Keratinocyte (primary cell): ENCODE data around the gene TAGLN2. TPM values are rescaled to one million over a fixed set of nuclear protein-coding genes. Genes with fewer than 3 reads are reported as not detected.

ENCODE experiments used
- DNase-seq: peaks from one replicate; pipeline ENCODE4 v3.0.0-alpha.2; 2011; ENCODE audit warnings: low read depth, missing footprints, low spot score
- FAIRE-seq: peaks from 2 replicates; lab custom pipeline; 2011; peaks lifted over from hg19 to GRCh38; lab: Jason Lieb, UNC
- H2AFZ ChIP-seq: 2 replicates; pipeline ENCODE4 v1.6.0; 2012; ENCODE audit warnings: low read length, control low read depth, inconsistent platforms; ENCODE audit not compliant: control insufficient read depth
- H3K27ac ChIP-seq: 2 replicates; pipeline ENCODE4 v1.5.1; 2011; ENCODE audit warnings: low read length; ENCODE audit not compliant: control insufficient read depth, insufficient read depth
- H3K27me3 ChIP-seq: 3 replicates; pipeline ENCODE4 v1.6.0; 2011; ENCODE audit warnings: low read length; ENCODE audit not compliant: control insufficient read depth, insufficient read depth; ENCODE audit errors: extremely low read depth
- H3K36me3 ChIP-seq, 2 experiments: 2 replicates in 1 of 2; 3 replicates in 1 of 2; pipeline ENCODE4 v1.5.1; 2011; ENCODE audit warnings: low read length in 2 of 2, mild to moderate bottlenecking in 1 of 2; ENCODE audit not compliant: control insufficient read depth in 2 of 2, insufficient read depth in 2 of 2; ENCODE audit errors: extremely low read depth in 1 of 2
- H3K4me1 ChIP-seq: 3 replicates; pipeline ENCODE4 v1.5.1; 2011; ENCODE audit warnings: low read length; ENCODE audit not compliant: control insufficient read depth, insufficient read depth; ENCODE audit errors: extremely low read depth
- H3K4me2 ChIP-seq: 3 replicates; pipeline ENCODE4 v1.6.0; 2011; ENCODE audit warnings: low read depth, low read length; ENCODE audit not compliant: control insufficient read depth, insufficient read depth; ENCODE audit errors: extremely low read depth
- H3K4me3 ChIP-seq, 3 experiments: fragments of 200-600 bp in 1 of 3; sonication (generic) in 1 of 3; 2 replicates in 2 of 3; 3 replicates in 1 of 3; pipeline ENCODE4 v1.5.1; 2011 to 2016; ENCODE audit warnings: low read length in 3 of 3, mild to moderate bottlenecking in 3 of 3, control low read depth in 2 of 3, inconsistent platforms in 1 of 3, low read depth in 1 of 3, mixed read lengths in 1 of 3, mixed run types in 1 of 3, moderate library complexity in 1 of 3; ENCODE audit not compliant: control insufficient read depth in 2 of 3, insufficient read depth in 2 of 3; ENCODE audit errors: extremely low read depth in 1 of 3
- H3K79me2 ChIP-seq: 2 replicates; pipeline ENCODE4 v1.6.0; 2012; ENCODE audit warnings: low read length; ENCODE audit not compliant: control insufficient read depth, insufficient read depth
- H3K9ac ChIP-seq: 3 replicates; pipeline ENCODE4 v1.6.0; 2011; ENCODE audit warnings: low read length; ENCODE audit not compliant: control insufficient read depth, insufficient read depth; ENCODE audit errors: extremely low read depth
- H3K9me1 ChIP-seq: 3 replicates; pipeline ENCODE4 v1.6.0; 2011; ENCODE audit warnings: low read length; ENCODE audit not compliant: control insufficient read depth, insufficient read depth; ENCODE audit errors: extremely low read depth
- H3K9me3 ChIP-seq: 2 replicates; pipeline ENCODE4 v1.5.1; 2012; ENCODE audit warnings: low read depth, low read length; ENCODE audit not compliant: control insufficient read depth
- H4K20me1 ChIP-seq: 3 replicates; pipeline ENCODE4 v1.6.0; 2011; ENCODE audit warnings: low read length; ENCODE audit not compliant: control insufficient read depth, insufficient read depth; ENCODE audit errors: extremely low read depth
- EZH2 ChIP-seq: IDR thresholded peaks from one replicate; pipeline ENCODE4 v1.6.1; 2012; ENCODE audit warnings: inconsistent platforms, mild to moderate bottlenecking, low read length, moderate library complexity
- dilution Hi-C: fragments of 300-500 bp; cut with MboI; formaldehyde crosslinking; loops from one replicate; pipeline ENCODE4 v1.7.0; 2020; ENCODE audit warnings: low sequenced_read_pairs; ENCODE audit not compliant: extremely low pct_ligation_motif_present
- polyA plus RNA-seq, 5 experiments: library from polyadenylated mRNA; depleted of rRNA in 3 of 5; stranded (reverse) in 3 of 5; stranded (forward) in 1 of 5; unstranded in 1 of 5; fragments of >200 nt; gene quantifications; 1 replicate in 1 of 5; 2 replicates in 3 of 5; 3 replicates in 1 of 5; pipeline versions ENCODE4 v1.2.1 to v1.2.3, GENCODE V29; 2011 to 2012; ENCODE audit warnings: missing spikeins in 2 of 5, low read depth in 1 of 5, low replicate concordance in 1 of 5
- TF ChIP-seq, protein P1 (sequence below), 3 experiments: IDR thresholded peaks in 1 of 3; conservative IDR thresholded peaks in 1 of 3; optimal IDR thresholded peaks in 1 of 3; 2 replicates in 2 of 3; 3 replicates in 1 of 3; pipeline versions ENCODE3 to v1.5.1; 2011; ENCODE audit warnings: low read length in 3 of 3, mild to moderate bottlenecking in 3 of 3, moderate library complexity in 2 of 3, control low read depth in 1 of 3, inconsistent platforms in 1 of 3; ENCODE audit not compliant: insufficient read depth in 2 of 3; ENCODE audit errors: extremely low read depth in 1 of 3

TAGLN2 gene
- polyA plus RNA-seq, 1 donor (not counting 4 experiments of a cell fraction or from before 2014, with no cell fraction given): 709 TPM

DNA sequence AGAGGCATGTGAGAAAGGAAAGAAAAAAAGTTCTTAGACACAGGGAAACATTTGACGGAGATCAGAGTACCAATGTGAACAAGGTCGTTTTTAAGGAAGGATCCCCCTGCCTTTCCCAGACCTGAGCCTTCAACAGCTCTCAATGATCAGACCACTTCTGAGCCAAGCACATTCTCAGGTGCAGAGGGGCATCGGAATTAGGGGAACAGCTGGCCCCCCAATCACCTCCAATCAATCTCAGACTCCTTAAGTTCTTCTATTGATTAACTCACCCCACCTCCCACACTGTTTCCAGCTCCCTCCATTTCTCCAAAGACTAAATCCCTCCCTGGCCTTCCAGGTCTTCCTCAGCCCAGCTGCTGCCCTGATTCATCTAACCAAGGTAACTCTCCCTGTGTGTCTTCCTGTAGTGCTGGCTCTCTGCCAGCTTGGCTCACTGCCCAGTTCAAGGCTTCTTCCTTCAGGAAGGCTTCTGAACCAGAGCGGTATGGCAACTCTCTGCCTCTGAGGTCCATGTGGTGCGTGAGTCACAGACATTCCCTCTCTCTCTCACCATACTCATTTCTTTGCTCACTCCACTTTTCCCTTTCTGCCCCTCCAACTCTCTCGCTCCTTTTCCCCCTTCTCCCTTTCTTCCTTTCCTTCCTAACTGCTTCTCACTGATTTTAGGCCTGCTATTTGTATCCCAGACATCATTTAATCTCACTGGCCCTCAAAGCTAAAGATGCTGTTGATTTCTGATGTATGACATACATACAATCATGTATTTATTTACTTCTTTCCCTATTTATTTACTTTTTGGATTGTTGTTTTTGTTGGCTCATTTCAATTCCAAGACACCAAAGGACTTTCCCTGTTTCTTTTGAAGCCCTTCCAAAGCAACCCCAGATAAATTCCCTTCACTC lies 43.4 kb downstream of the TAGLN2 start:
- H3K4me2 ChIP-seq: peak overlapping the region; percentile 68
- H3K27me3 ChIP-seq: no peaks in the 10 kb centered on the region
- no peak overlapping the region for H3K9ac ChIP-seq
- dilution Hi-C loops: no loop called here
- peak overlapping the region; percentile 41 for H2AFZ ChIP-seq
- H3K79me2 ChIP-seq: no peaks in the 10 kb centered on the region
- H3K9me1 ChIP-seq: no peaks in the 10 kb centered on the region
- no peaks in the 10 kb centered on the region for H3K9me3 ChIP-seq
- H3K4me1 ChIP-seq: peaks cover 39% of the 10 kb centered on the region
- DNase-seq: peak; percentile 100
- peak overlapping the region in 1 of 3 experiments; percentile 17 for H3K4me3 ChIP-seq
- H3K27ac ChIP-seq: peak overlapping the region; percentile 67
- peak; percentile 100 for FAIRE-seq
- TF ChIP-seq EZH2: no peak
- TF ChIP-seq, protein P1, sequence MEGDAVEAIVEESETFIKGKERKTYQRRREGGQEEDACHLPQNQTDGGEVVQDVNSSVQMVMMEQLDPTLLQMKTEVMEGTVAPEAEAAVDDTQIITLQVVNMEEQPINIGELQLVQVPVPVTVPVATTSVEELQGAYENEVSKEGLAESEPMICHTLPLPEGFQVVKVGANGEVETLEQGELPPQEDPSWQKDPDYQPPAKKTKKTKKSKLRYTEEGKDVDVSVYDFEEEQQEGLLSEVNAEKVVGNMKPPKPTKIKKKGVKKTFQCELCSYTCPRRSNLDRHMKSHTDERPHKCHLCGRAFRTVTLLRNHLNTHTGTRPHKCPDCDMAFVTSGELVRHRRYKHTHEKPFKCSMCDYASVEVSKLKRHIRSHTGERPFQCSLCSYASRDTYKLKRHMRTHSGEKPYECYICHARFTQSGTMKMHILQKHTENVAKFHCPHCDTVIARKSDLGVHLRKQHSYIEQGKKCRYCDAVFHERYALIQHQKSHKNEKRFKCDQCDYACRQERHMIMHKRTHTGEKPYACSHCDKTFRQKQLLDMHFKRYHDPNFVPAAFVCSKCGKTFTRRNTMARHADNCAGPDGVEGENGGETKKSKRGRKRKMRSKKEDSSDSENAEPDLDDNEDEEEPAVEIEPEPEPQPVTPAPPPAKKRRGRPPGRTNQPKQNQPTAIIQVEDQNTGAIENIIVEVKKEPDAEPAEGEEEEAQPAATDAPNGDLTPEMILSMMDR (optimal IDR thresholded peaks at IDR 0.05 in 1 of 3, IDR thresholded peaks at IDR 0.05 in 1 of 3, conservative IDR thresholded peaks at IDR 0.05 in 1 of 3; ENCODE audit: extremely low read depth in 1 of 3, insufficient read depth in 2 of 3, low read length in 3 of 3): no peak
- H3K36me3 ChIP-seq: no peaks in the 10 kb centered on the region
- H4K20me1 ChIP-seq: no peaks in the 10 kb centered on the region

- Histone ChIP-seq H3K27me3 (no peaks in the 10 kb centered on the region), H3K27ac (peak overlapping the region; percentile 48), H3K36me3 (no peaks in the 10 kb centered on the region), H3K9me1 (no peaks in the 10 kb centered on the region), H4K20me1 (no peaks in the 10 kb centered on the region), H3K9me3 (no peaks in the 10 kb centered on the region), H3K9ac (no peak overlapping the region), H2AFZ (peak overlapping the region; percentile 32), H3K4me3 (peak overlapping the region in 1 of 3 experiments; percentile 6), H3K4me1 (peaks cover 39% of the 10 kb centered on the region), H3K79me2 (no peaks in the 10 kb centered on the region), H3K4me2 (peak overlapping the region; percentile 73)
- dilution Hi-C loops: no loop called here
- FAIRE-seq (no peak), DNase-seq (no peak)
- TF ChIP-seq, protein P1 (optimal IDR thresholded peaks at IDR 0.05 in 1 of 3, IDR thresholded peaks at IDR 0.05 in 1 of 3, conservative IDR thresholded peaks at IDR 0.05 in 1 of 3; ENCODE audit: extremely low read depth in 1 of 3, insufficient read depth in 2 of 3, low read length in 3 of 3): no peak
- no peak for TF ChIP-seq EZH2
Measured at GRCh38 chr1:159880430-159880829, 44.9 kb downstream of the TAGLN2 start.
